ENCODE data around the gene CTSD.

GRCh38 chr11:1737080-1737757 is 26.5 kb downstream of the CTSD start:
- TF ChIP-seq CTCF (IDR thresholded peaks at IDR 0.05) (no peak), EP300 (IDR thresholded peaks at IDR 0.05) (no peak)
